ENCODE data around the gene SEC23B.
"Not testable (repeated sequence)": the region's sequence is repeated elsewhere in the genome, so short reads cannot be mapped to it uniquely, and the experiment has no call there.

Gene SEC23B

GRCh38 chr20:18526761-18527160, 19.0 kb downstream of the SEC23B start:
- not testable (repeated sequence) for DNase-seq

- DNase-seq: no peak
Observed at GRCh38 chr20:18527339-18527738, 19.6 kb downstream of the SEC23B start.

GRCh38 chr20:18527836-18528235, 20.1 kb downstream of the SEC23B start:
- no peak for DNase-seq

GRCh38 chr20:18529041-18529440, 21.3 kb downstream of the SEC23B start:
- DNase-seq: no peak

- no peak for DNase-seq
Observed at GRCh38 chr20:18532626-18533025, 24.9 kb downstream of the SEC23B start.

GRCh38 chr20:18533491-18533890, 25.8 kb downstream of the SEC23B start:
- DNase-seq: no peak

GRCh38 chr20:18533978-18534644, 26.4 kb downstream of the SEC23B start:
- no peak for DNase-seq

GRCh38 chr20:18537651-18538050, 29.9 kb downstream of the SEC23B start:
- DNase-seq: no peak

GRCh38 chr20:18541741-18542140, 34.0 kb downstream of the SEC23B start:
- DNase-seq: no peak

- no peak for DNase-seq
Observed at GRCh38 chr20:18543216-18543615, 35.5 kb downstream of the SEC23B start.

GRCh38 chr20:18543932-18544331, 36.2 kb downstream of the SEC23B start:
- DNase-seq: no peak

GRCh38 chr20:18545566-18545965, 37.8 kb downstream of the SEC23B start:
- DNase-seq: no peak

- no peak for DNase-seq
Observed at GRCh38 chr20:18548465-18548864, 40.7 kb downstream of the SEC23B start.

- no peak for DNase-seq
Observed at GRCh38 chr20:18553746-18554145, 46.0 kb downstream of the SEC23B start.

GRCh38 chr20:18566892-18567738, 59.4 kb downstream of the SEC23B start, which contains the start of gene SMIM26:
TSS of gene SMIM26 (plus strand) at chr20:18567432. CDS start at chr20:18567479, 47 bp downstream.
- DNase-seq: peak; percentile 94

- DNase-seq: no peak
Observed at GRCh38 chr20:18567739-18568091, 60.0 kb downstream of the SEC23B start.

GRCh38 chr20:18571009-18571408, 63.3 kb downstream of the SEC23B start:
- no peak for DNase-seq

GRCh38 chr20:18571578-18571977, 63.8 kb downstream of the SEC23B start:
- no peak for DNase-seq

- DNase-seq: no peak
Observed at GRCh38 chr20:18577942-18578341, 70.2 kb downstream of the SEC23B start.

- no peak for DNase-seq
Observed at GRCh38 chr20:18578581-18578980, 70.8 kb downstream of the SEC23B start.

- no peak for DNase-seq
Observed at GRCh38 chr20:18580012-18580411, 72.3 kb downstream of the SEC23B start.

- peak; percentile 63 for DNase-seq
Observed at GRCh38 chr20:18585134-18585533, 77.4 kb downstream of the SEC23B start.

- peak; percentile 95 for DNase-seq
Observed at GRCh38 chr20:18587665-18588573, 80.2 kb downstream of the SEC23B start, which contains the start of gene DTD1. TSS of gene DTD1 (plus strand) at chr20:18588054. CDS start at chr20:18588073, 19 bp downstream.

Data from islet precursor cell (in vitro differentiated cells).